Esophagus muscularis mucosa (tissue), 4 donors: Measurements from ENCODE around the gene PRR15L. TPM values are rescaled to one million over a fixed set of nuclear protein-coding genes. Genes with fewer than 3 reads are reported as not detected.

Experiments used
- DNase-seq: peaks from one replicate; pipeline ENCODE4 v3.0.0-alpha.2; 2017; ENCODE audit errors: extremely low spot score
- H3K27ac ChIP-seq, 4 donors: fragments of 200-600 bp; sonication (generic); replicated peaks in 1 of 4; 1 replicate in 3 of 4; 2 replicates in 1 of 4; pipeline ENCODE4 v1.5.1; 2016 to 2019; ENCODE audit warnings: mild to moderate bottlenecking in 1 of 4
- H3K27me3 ChIP-seq, 4 donors: fragments of 200-600 bp; sonication (generic); one replicate each; pipeline versions ENCODE4 v1.5.1 to v1.6.0; 2016 to 2019
- H3K36me3 ChIP-seq, 4 donors: fragments of 200-600 bp; sonication (generic); one replicate each; pipeline ENCODE4 v1.5.1; 2016 to 2019
- H3K4me1 ChIP-seq, 4 donors: fragments of 200-600 bp; sonication (generic); one replicate each; pipeline ENCODE4 v1.5.1; 2016 to 2019
- H3K4me3 ChIP-seq, 4 donors: fragments of 200-600 bp; sonication (generic); 1 replicate in 2 of 4; 2 replicates in 2 of 4; pipeline ENCODE4 v1.5.1; 2016 to 2019; ENCODE audit warnings: mild to moderate bottlenecking in 4 of 4, moderate library complexity in 1 of 4
- H3K9me3 ChIP-seq, 4 donors: fragments of 200-600 bp; sonication (generic); 1 replicate in 3 of 4; 2 replicates in 1 of 4; pipeline ENCODE4 v1.5.1; 2016 to 2019
- EP300 ChIP-seq: sonication (generic); formaldehyde crosslinking; IDR thresholded peaks from one replicate; pipeline ENCODE4 v1.6.1; 2017; ENCODE audit warnings: antibody characterized with exemption
- POLR2A ChIP-seq: fragments of 450-650 bp; IDR thresholded peaks from one replicate; pipeline ENCODE4 v1.6.1; 2017; ENCODE audit warnings: antibody characterized with exemption, moderate library complexity, mild to moderate bottlenecking, low read depth
- POLR2AphosphoS5 ChIP-seq, 2 donors: sonication (generic); formaldehyde crosslinking; IDR thresholded peaks; one replicate each; pipeline ENCODE4 v1.6.1; 2017; ENCODE audit warnings: antibody characterized with exemption in 2 of 2
- WGBS: methylation state at CpG from one replicate; pipeline ENCODE4 v1.1.5; 2018; 5-methylcytosine and 5-hydroxymethylcytosine counted together
- intact Hi-C: fragments of 100-400 bp; cut with DNase I; formaldehyde crosslinking; loops from one replicate; pipeline ENCODE4 v1.15.1; 2023
- total RNA-seq, 4 donors: library from RNA; depleted of rRNA; stranded (reverse); fragments of >200 nt; gene quantifications; one replicate each; pipeline versions ENCODE4 v1.1.0 to v1.2.1, GENCODE V29; 2016
- TF ChIP-seq, protein P1 (sequence below), 3 experiments: fragments of 200-600 bp in 2 of 3; fragments of 450-650 bp in 1 of 3; sonication (generic) in 2 of 3; IDR thresholded peaks; one replicate each; pipeline ENCODE4 v1.5.1; 2017 to 2019; ENCODE audit warnings: antibody characterized with exemption in 3 of 3, mild to moderate bottlenecking in 2 of 3, moderate library complexity in 1 of 3

PRR15L gene
- total RNA-seq, 4 donors from 2014 or later, result not detected

DNA sequence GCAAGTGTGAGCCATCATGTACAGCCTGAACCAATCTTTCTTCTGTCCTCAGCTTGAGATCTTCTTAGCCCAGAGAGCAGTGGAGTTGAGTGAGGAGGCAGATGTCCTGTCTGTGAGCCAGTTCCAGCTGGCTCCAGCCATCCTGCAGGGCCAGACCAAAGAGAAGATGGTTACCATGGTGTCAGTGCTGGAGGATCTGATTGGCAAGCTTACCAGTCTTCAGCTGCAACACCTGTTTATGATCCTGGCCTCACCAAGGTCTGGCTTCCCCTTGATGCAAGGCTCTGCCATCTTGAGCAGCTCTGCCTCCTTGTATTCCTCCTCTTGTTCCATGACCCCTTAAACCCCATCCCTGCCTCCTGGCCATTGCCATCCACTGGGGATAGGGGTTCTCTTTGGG, 22.9 kb upstream of the PRR15L start:
- intact Hi-C loops, result no loop called here
- no peak for DNase-seq
- H3K4me1 ChIP-seq, result peaks cover 0 to 4% (median 0%) of the 10 kb centered on the region in 4 donors
- H3K27ac ChIP-seq, result no peak overlapping the region
- peaks cover 35 to 85% (median 79%) of the 10 kb centered on the region in 4 donors for H3K36me3 ChIP-seq
- TF ChIP-seq, protein P1, sequence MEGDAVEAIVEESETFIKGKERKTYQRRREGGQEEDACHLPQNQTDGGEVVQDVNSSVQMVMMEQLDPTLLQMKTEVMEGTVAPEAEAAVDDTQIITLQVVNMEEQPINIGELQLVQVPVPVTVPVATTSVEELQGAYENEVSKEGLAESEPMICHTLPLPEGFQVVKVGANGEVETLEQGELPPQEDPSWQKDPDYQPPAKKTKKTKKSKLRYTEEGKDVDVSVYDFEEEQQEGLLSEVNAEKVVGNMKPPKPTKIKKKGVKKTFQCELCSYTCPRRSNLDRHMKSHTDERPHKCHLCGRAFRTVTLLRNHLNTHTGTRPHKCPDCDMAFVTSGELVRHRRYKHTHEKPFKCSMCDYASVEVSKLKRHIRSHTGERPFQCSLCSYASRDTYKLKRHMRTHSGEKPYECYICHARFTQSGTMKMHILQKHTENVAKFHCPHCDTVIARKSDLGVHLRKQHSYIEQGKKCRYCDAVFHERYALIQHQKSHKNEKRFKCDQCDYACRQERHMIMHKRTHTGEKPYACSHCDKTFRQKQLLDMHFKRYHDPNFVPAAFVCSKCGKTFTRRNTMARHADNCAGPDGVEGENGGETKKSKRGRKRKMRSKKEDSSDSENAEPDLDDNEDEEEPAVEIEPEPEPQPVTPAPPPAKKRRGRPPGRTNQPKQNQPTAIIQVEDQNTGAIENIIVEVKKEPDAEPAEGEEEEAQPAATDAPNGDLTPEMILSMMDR (IDR thresholded peaks at IDR 0.05), result no peak
- no peak for TF ChIP-seq EP300
- TF ChIP-seq POLR2A, result no peak
- no peak for TF ChIP-seq POLR2AphosphoS5 (IDR thresholded peaks at IDR 0.05)
- no peaks in the 10 kb centered on the region for H3K27me3 ChIP-seq
- no peak overlapping the region for H3K4me3 ChIP-seq
- no peaks in the 10 kb centered on the region for H3K9me3 ChIP-seq

DNA sequence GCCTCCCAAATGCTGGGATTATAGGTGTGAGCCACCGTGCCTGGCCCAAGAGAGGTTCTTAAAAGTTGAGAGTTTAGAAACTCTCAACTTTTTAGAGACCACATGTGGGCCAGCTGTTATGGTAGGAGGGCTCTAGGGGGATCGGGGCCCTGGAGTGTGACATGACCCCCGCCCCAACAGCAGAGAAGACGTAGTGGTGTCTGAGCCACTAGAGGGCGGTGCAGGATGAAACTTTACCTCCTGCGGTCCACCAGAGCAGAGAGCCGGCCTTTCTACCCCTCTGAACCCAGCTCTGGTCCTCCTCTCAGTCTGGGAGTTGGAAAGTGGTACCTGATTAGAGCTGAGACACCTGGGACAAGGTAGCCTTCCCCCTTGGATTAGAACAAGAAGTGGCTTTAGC, 20.6 kb upstream of the PRR15L start:
- Histone ChIP-seq H3K9me3 (no peaks in the 10 kb centered on the region), H3K27me3 (no peaks in the 10 kb centered on the region), H3K27ac (no peak overlapping the region), H3K4me3 (no peak overlapping the region), H3K36me3 (peaks cover 47 to 100% (median 98%) of the 10 kb centered on the region in 4 donors), H3K4me1 (peaks cover 0 to 4% (median 0%) of the 10 kb centered on the region in 4 donors)
- intact Hi-C loops, result loop anchor here (2.0 to 10.0 kb wide), 2 partner anchors 40 to 134 kb away; partner anchors contain the start of gene SCRN2
- TF ChIP-seq, protein P1 (IDR thresholded peaks at IDR 0.05), result peak; percentile 70 to 77 (median 70)
- TF ChIP-seq POLR2AphosphoS5 (IDR thresholded peaks at IDR 0.05) (no peak), POLR2A (no peak), EP300 (no peak)
- DNase-seq, result no peak
- WGBS, result 15% methylated on average over 7 of the region's 7 CpGs

DNA sequence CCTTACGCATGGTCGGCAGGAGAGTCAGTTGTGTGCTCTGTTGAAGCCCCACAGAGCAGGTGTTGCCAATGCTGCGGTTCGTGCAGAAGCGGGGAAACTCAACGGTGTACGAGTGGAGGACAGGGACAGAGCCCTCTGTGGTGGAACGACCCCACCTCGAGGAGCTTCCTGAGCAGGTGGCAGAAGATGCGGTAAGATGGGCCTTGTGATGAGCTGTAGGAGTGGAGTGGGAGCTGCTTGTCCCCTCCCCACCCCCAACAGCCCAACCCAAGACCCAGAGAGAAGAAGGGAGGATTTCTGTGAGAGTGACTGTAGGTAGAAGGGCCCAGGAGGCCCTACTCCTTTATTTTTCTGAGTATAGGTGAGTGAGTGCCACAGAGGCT, 18.1 kb upstream of the PRR15L start:
- peaks cover 42 to 76% (median 74%) of the 10 kb centered on the region in 4 donors for H3K36me3 ChIP-seq
- DNase-seq, result no peak
- 88% methylated on average over 10 of the region's 10 CpGs for WGBS
- peaks cover 7 to 18% (median 14%) of the 10 kb centered on the region in 4 donors for H3K4me1 ChIP-seq
- no peak for TF ChIP-seq EP300
- intact Hi-C loops, result loop anchor here (10.0 kb wide), 1 partner anchor 131 kb away; the partner anchor contains the start of gene SCRN2
- no peak overlapping the region for H3K27ac ChIP-seq
- no peak overlapping the region for H3K4me3 ChIP-seq
- H3K9me3 ChIP-seq, result no peaks in the 10 kb centered on the region
- no peaks in the 10 kb centered on the region for H3K27me3 ChIP-seq

DNA sequence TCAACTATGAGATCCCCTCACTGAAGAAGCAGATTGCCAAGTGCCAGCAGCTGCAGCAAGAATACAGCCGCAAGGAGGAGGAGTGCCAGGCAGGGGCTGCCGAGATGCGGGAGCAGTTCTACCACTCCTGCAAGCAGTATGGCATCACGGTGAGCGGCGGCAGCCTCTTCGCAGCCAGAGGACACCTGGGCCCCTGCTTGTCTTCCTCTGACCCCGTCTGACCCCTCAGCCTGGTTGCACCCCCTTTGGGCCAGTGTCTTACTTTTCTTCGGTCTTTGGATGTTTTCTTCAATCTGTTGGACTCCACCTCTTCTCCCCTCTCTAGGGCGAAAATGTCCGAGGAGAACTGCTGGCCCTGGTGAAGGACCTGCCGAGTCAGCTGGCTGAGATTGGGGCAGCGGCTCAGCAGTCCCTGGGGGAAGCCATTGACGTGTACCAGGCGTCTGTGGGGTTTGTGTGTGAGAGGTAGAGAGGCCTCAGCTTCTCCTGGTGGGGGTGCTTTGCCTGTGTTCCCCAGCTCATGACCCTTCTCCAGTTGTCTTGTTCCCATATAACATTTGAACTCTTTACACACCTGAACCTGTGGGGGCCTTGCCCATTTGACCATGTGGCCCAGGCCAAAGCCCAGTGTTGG, 17.6 kb upstream of the PRR15L start:
- no peaks in the 10 kb centered on the region for H3K27me3 ChIP-seq
- H3K27ac ChIP-seq, result no peak overlapping the region
- no peak overlapping the region for H3K4me3 ChIP-seq
- WGBS, result 83% methylated on average over 14 of the region's 15 CpGs
- TF ChIP-seq, protein P1 (IDR thresholded peaks at IDR 0.05), result no peak
- no peak for TF ChIP-seq EP300
- no peak for TF ChIP-seq POLR2A
- no peak for TF ChIP-seq POLR2AphosphoS5 (IDR thresholded peaks at IDR 0.05)
- peaks cover 7 to 21% (median 16%) of the 10 kb centered on the region in 4 donors for H3K4me1 ChIP-seq
- H3K36me3 ChIP-seq, result peaks cover 37 to 71% (median 69%) of the 10 kb centered on the region in 4 donors
- no peaks in the 10 kb centered on the region for H3K9me3 ChIP-seq
- no peak for DNase-seq
- intact Hi-C loops, result loop anchor here (10.0 kb wide), 1 partner anchor 131 kb away; the partner anchor contains the start of gene SCRN2

DNA sequence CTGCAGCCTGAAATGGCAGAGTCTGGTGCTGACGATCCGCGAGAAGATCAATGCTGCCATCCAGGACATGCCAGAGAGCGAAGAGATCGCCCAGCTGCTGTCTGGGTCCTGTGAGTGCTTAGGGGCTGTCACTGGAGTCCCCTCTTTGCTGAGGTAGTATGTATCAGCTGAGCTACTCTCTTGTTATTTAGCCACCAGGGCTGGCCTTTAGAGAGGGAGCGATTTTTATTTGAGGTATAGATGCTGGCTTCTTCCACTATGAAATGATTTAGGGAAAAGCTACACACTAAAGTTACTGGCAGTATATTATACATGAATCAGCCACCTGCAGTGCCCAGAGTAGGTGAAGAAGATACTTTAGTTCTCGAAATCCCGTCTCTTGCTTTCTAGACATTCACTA, 15.9 kb upstream of the PRR15L start:
- Histone ChIP-seq H3K27ac (no peak overlapping the region), H3K4me1 (peaks cover 7 to 28% (median 21%) of the 10 kb centered on the region in 4 donors), H3K4me3 (no peak overlapping the region), H3K27me3 (peaks cover 0 to 4% (median 0%) of the 10 kb centered on the region in 4 donors), H3K9me3 (no peaks in the 10 kb centered on the region), H3K36me3 (peaks cover 33 to 53% (median 51%) of the 10 kb centered on the region in 4 donors)
- WGBS, result 87% methylated on average over 8 of the region's 8 CpGs
- no peak for DNase-seq
- TF ChIP-seq POLR2AphosphoS5 (IDR thresholded peaks at IDR 0.05) (no peak), POLR2A (no peak), EP300 (no peak)
- TF ChIP-seq, protein P1 (IDR thresholded peaks at IDR 0.05), result no peak
- intact Hi-C loops, result loop anchor here (10.0 kb wide), 1 partner anchor 129 kb away; the partner anchor contains the start of gene SCRN2
